ENCODE results near the gene COIL. TPM values are rescaled to one million over a fixed set of nuclear protein-coding genes. Genes with fewer than 3 reads are reported as not detected.

The COIL gene
- total and polyA plus RNA-seq, 2 donors (not counting 1 experiment from before 2014, with no cell fraction given): 7.3 to 12.1 TPM

GRCh38 chr17:56897646-56898424, 63.0 kb downstream of the COIL start:
- Histone ChIP-seq H3K4me3 (replicated peaks in 1 of 4; ENCODE audit: control extremely low read depth in 1 of 4, insufficient read depth in 1 of 4, low read depth in 3 of 4, low read length in 4 of 4) (no peak overlapping the region), H4K20me1 (ENCODE audit: control insufficient read depth, extremely low read depth, insufficient read depth, low read length) (no peaks in the 10 kb centered on the region), H3K4me1 (ENCODE audit: control insufficient read depth, extremely low read depth, insufficient read depth, low read length) (no peaks in the 10 kb centered on the region), H3K27me3 (ENCODE audit: control insufficient read depth, insufficient read depth, low read length) (no peaks in the 10 kb centered on the region), H3K27ac (ENCODE audit: insufficient read depth, low read length) (no peak overlapping the region), H3K9ac (ENCODE audit: insufficient read depth, low read length) (no peak overlapping the region), H3K4me2 (ENCODE audit: extremely low read depth, insufficient read depth, low read length) (no peak overlapping the region), H3K36me3 (ENCODE audit: control insufficient read depth, insufficient read depth, low read length) (peaks cover 42% of the 10 kb centered on the region), H3K9me3 (ENCODE audit: control insufficient read depth, insufficient read depth, low read depth, low read length) (no peaks in the 10 kb centered on the region), H3K79me2 (ENCODE audit: control insufficient read depth, insufficient read depth, low read length) (no peaks in the 10 kb centered on the region), H2AFZ (ENCODE audit: low read length) (no peak overlapping the region)
- no peak for DNase-seq (ENCODE audit: low read depth in 2 of 2)
- TF ChIP-seq CTCF (conservative IDR thresholded peaks at IDR 0.05 in 1 of 2, IDR thresholded peaks at IDR 0.05 in 1 of 2; ENCODE audit: low read depth in 1 of 2, low read length in 2 of 2) (no peak), EZH2 (IDR thresholded peaks at IDR 0.05; ENCODE audit: low read length, missing control alignments) (no peak)

GRCh38 chr17:56896968-56897359, 63.9 kb downstream of the COIL start:
- H3K4me3 ChIP-seq (replicated peaks in 1 of 4; ENCODE audit: control extremely low read depth in 1 of 4, insufficient read depth in 1 of 4, low read depth in 3 of 4, low read length in 4 of 4): no peak overlapping the region
- DNase-seq (ENCODE audit: low read depth in 2 of 2): no peak
- peaks cover 41% of the 10 kb centered on the region for H3K36me3 ChIP-seq (ENCODE audit: control insufficient read depth, insufficient read depth, low read length)
- H4K20me1 ChIP-seq (ENCODE audit: control insufficient read depth, extremely low read depth, insufficient read depth, low read length): no peaks in the 10 kb centered on the region
- no peak overlapping the region for H2AFZ ChIP-seq (ENCODE audit: low read length)
- no peak overlapping the region for H3K27ac ChIP-seq (ENCODE audit: insufficient read depth, low read length)
- H3K79me2 ChIP-seq (ENCODE audit: control insufficient read depth, insufficient read depth, low read length): no peaks in the 10 kb centered on the region
- no peaks in the 10 kb centered on the region for H3K4me1 ChIP-seq (ENCODE audit: control insufficient read depth, extremely low read depth, insufficient read depth, low read length)
- H3K9me3 ChIP-seq (ENCODE audit: control insufficient read depth, insufficient read depth, low read depth, low read length): no peaks in the 10 kb centered on the region
- H3K27me3 ChIP-seq (ENCODE audit: control insufficient read depth, insufficient read depth, low read length): no peaks in the 10 kb centered on the region
- TF ChIP-seq EZH2 (IDR thresholded peaks at IDR 0.05; ENCODE audit: low read length, missing control alignments) (no peak), CTCF (conservative IDR thresholded peaks at IDR 0.05 in 1 of 2, IDR thresholded peaks at IDR 0.05 in 1 of 2; ENCODE audit: low read depth in 1 of 2, low read length in 2 of 2) (no peak)
- no peak overlapping the region for H3K4me2 ChIP-seq (ENCODE audit: extremely low read depth, insufficient read depth, low read length)
- H3K9ac ChIP-seq (ENCODE audit: insufficient read depth, low read length): no peak overlapping the region

GRCh38 chr17:56896217-56896967, 64.5 kb downstream of the COIL start:
- DNase-seq (ENCODE audit: low read depth in 2 of 2): no peak
- Histone ChIP-seq H3K27me3 (ENCODE audit: control insufficient read depth, insufficient read depth, low read length) (no peaks in the 10 kb centered on the region), H3K4me2 (ENCODE audit: extremely low read depth, insufficient read depth, low read length) (no peak overlapping the region), H4K20me1 (ENCODE audit: control insufficient read depth, extremely low read depth, insufficient read depth, low read length) (no peaks in the 10 kb centered on the region), H3K4me3 (replicated peaks in 1 of 4; ENCODE audit: control extremely low read depth in 1 of 4, insufficient read depth in 1 of 4, low read depth in 3 of 4, low read length in 4 of 4) (no peak overlapping the region), H3K9ac (ENCODE audit: insufficient read depth, low read length) (no peak overlapping the region), H3K36me3 (ENCODE audit: control insufficient read depth, insufficient read depth, low read length) (peaks cover 44% of the 10 kb centered on the region), H2AFZ (ENCODE audit: low read length) (no peak overlapping the region), H3K79me2 (ENCODE audit: control insufficient read depth, insufficient read depth, low read length) (no peaks in the 10 kb centered on the region), H3K27ac (ENCODE audit: insufficient read depth, low read length) (no peak overlapping the region), H3K4me1 (ENCODE audit: control insufficient read depth, extremely low read depth, insufficient read depth, low read length) (no peaks in the 10 kb centered on the region), H3K9me3 (ENCODE audit: control insufficient read depth, insufficient read depth, low read depth, low read length) (no peaks in the 10 kb centered on the region)
- TF ChIP-seq CTCF (conservative IDR thresholded peaks at IDR 0.05 in 1 of 2, IDR thresholded peaks at IDR 0.05 in 1 of 2; ENCODE audit: low read depth in 1 of 2, low read length in 2 of 2) (no peak), EZH2 (IDR thresholded peaks at IDR 0.05; ENCODE audit: low read length, missing control alignments) (no peak)
